Measurements from ENCODE around the gene PALLD.

The PALLD gene

DNA sequence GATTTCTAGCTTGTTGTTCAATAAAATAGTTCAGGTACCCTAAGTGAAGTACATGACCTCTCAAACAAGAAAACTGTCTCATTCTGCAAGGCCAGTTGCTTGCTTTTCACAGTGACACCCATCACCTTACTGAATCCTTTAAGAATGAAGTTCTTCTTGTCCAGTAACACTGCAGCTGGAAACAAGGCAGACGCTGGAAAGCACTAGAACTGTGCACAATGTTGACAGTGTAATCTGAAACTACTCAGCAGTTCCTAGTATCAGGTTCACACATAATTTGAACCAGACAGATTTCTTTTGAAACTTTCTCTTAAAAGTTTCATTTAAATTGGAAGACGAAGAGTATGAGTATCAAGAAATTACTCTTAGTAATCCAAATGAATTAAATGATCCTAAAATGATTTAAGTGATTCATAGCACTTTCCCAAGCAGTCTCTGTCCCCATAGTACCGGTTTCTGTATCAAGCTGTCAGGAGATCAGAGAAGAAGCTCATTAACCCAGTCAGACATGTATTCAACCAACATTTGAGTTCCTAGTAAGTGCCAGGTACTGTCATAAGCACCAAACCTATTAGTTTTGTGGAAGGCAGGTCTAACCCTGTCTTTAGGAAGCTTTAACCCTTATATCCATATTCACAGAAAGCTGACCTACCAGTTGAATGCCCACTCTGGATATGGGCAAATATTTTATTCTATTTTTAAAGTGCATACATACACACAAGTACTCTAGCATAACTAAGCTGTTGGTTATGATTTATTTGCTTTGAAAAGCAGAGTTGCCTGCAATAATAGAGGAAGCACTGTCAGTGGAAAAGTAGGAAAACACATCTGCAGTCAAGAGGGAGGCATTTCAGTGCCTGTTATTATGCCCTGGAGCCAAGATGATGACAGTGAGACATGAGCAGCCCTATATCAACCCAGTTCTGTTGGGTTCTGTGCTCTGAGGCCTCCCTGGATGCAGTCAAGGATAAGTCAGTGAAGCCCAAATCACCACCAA is 63.6 kb downstream of the PALLD start:
- no peak for DNase-seq

DNA sequence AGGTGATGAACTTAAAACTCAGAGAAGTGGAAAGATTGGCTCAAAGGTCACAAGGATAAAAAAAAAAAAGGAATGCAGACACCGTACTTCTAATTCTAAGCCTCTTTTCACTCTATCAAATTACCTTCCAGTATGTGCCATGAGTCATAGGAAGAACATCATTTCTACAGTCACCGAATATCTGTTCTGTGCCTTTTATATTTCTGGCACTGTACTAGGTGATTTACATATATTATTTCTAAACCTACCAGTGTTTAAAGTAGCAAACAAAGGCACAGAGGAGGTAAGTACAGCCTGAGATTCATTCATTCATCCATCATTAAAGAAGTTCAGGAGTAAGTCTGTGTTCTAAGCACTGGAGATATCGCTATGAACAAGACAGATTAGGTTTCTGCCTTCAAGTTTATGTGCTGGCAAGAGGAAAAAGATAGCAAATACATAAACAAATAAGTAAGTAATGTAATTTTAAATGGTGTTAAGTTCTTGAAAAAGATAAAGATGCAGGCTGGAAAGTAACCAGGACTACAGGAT is 65.3 kb downstream of the PALLD start:
- no peak for DNase-seq

DNA sequence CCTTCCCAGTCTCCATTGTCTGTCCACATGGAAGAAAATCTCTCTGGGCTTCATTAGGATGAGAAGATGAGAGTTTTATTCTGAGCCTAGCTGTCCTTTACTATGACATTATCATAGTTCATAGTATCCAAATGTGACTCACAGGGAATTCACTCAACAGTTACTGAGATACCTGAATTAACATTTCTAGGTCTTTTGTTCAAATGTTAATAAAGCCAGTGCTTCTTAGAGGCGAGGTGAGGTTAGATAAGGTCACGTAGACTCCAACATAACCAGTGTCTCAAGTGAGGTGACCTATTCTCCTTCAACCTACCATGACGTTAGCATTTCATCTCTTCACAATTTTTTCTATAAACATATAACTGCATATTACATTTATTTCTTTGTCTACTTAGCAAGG is 67.2 kb downstream of the PALLD start:
- no peak for DNase-seq

DNA sequence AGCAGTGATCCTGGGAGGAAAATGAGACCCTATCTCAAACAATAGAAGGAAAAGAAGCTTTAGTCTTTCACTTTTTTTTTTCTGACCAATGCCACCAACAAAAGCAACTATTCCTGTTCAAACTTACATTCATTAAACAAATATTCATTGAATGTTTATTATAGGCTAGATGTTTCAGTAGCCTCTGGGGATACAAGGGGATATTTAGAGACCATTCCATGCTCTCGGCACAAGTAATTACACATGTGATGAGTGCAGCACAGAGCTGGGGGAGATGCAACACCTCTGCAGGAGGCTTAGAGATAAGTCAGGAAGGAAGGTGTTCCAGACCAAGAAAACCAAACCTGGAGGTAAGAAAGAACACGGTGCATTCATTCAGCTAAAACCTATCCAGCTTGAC is 68.3 kb downstream of the PALLD start:
- DNase-seq, result no peak

DNA sequence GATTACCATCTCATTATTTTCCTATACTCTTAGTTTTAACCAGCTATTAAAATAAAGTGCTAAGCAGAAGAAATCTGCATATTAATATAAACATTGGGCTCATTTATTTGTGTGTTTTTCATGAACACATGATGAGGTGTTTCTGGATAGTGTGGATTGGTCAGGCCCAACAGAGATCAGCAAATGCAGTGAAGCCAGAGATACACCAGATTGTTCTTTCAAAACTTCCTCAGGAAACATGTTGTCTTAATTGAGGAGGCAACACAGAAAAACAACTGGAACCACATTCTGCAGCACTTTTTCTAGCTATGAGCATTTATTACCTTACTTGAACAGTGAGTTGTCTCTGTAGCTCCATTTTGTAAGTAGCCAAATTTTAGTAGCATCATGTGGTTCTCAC is 69.9 kb downstream of the PALLD start:
- DNase-seq, result no peak

DNA sequence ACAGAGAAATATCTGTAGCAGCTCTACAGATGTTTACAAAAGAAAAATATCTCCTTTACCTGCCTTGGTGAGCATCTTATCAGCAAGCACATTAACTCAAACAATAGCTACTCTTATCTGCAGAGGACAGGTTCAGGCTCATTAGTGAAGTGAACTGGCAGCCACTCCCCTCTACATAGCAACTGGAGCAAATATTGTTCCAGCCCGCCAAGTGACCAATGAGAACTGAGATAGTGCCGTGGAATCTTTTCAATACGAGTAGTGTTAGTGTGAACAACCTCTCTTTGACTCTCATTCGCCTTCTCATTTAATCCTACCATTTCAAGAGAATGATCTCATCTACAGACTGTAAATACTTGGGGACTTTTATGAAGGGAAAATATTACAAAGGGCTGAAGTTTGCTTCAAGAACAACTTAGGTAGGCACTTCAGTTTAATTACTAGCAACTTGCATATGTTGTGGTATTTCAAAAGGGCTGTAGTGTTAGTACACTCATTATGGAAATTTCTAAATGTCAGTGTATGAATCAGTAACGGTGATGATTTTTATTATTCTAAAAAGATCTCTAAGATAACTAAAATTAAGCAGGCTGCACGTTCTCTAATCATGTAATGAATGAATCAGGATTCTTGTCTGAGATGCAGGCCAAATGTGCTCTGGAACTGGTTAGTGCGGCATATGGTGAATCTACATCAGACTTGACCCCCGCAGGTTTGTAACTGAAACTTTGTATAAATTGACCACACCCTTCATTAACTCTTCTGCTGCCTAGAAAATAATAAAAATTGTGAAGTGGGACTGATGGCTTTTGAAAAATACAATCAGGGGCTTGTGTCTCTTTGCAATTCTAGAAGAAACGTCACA is 72.4 kb downstream of the PALLD start:
- DNase-seq, result no peak

GRCh38 chr4:168569931-168570276 is 73.1 kb downstream of the PALLD start:
- DNase-seq, result no peak

DNA sequence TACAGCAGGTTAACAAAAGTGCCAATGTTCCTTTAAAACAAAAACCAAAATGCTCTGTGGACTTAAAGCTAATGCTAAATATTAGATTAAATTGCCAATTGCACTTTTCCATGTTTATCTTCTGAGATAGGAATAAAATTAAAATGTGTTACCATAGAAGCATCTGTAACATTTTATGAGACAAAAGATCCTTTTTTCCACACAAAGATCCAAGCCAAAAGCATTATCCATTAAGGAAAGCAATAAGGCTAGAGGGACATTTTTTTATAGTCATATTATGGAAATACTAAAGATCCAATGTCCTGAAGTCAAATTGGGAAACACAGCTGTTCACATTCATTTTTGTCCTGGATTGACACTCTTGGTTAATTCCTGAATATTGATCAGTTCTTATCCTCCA is 73.6 kb downstream of the PALLD start:
- DNase-seq, result no peak

DNA sequence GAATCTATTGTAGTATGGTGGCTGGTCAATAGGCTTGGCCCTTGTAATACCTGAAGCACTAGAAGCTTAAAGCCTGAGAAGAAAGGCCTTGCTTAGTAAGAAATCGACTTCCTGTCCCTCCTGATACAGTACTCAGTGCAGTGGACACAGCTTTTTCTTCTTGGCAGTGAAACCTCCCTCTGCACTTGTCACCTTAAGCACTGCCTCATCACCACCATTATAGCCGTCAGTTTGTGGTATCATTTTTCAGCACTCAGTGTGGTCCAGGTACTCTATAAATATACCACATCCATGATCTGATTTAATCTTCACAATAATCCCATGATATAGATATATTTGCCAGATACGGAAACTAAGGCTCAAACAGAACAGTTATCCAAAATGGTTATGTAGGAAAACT is 75.2 kb downstream of the PALLD start:
- no peak for DNase-seq

- no peak for DNase-seq
Observed at GRCh38 chr4:168573870-168574269, 77.0 kb downstream of the PALLD start.

GRCh38 chr4:168574581-168575295 is 77.9 kb downstream of the PALLD start:
- DNase-seq, result no peak

GRCh38 chr4:168575473-168575872 is 78.6 kb downstream of the PALLD start:
- no peak for DNase-seq

DNA sequence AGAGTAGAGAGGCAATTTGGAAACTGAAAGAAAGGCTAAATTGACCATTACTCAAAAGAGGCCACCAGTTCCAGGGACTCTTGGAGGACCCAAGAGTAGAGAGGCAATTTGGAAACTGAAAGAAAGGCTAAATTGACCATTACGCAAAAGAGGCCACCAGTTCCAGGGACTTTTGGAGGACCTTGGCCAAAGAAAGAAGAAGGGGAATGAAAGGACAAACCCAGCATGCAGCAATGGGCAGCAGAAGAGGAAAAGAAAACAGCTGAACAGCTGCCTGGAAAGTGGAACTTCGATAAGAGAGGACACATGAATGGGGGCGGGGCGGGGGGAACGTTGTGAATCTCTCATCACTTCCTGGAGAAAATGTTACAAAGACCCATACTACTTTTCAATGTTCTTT is 80.8 kb downstream of the PALLD start:
- DNase-seq, result no peak

DNA sequence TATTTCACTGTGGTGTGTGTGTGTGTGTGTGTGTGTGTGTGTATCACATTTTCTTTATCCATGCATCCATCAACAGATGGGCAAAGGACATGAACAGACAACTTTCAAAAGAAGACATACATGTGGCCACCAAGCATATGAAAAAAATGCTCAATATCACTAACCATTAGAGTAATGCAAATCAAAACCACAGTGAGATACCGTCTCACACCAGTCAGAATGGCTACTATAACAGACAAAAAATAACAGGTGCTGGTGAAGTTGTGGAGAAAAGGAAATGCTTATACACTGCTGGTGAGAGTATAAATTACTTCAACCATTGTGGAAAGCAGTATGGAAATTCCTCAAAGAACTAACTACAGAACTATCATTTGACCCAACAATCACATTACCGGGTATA is 83.4 kb downstream of the PALLD start:
- no peak for DNase-seq

GRCh38 chr4:168584321-168584771 is 87.5 kb downstream of the PALLD start:
- DNase-seq, result no peak

GRCh38 chr4:168585168-168586091 is 88.6 kb downstream of the PALLD start:
- no peak for DNase-seq

GRCh38 chr4:168586926-168587325 is 90.1 kb downstream of the PALLD start:
- DNase-seq, result no peak

- no peak for DNase-seq
Observed at GRCh38 chr4:168587411-168588125, 90.7 kb downstream of the PALLD start.

DNA sequence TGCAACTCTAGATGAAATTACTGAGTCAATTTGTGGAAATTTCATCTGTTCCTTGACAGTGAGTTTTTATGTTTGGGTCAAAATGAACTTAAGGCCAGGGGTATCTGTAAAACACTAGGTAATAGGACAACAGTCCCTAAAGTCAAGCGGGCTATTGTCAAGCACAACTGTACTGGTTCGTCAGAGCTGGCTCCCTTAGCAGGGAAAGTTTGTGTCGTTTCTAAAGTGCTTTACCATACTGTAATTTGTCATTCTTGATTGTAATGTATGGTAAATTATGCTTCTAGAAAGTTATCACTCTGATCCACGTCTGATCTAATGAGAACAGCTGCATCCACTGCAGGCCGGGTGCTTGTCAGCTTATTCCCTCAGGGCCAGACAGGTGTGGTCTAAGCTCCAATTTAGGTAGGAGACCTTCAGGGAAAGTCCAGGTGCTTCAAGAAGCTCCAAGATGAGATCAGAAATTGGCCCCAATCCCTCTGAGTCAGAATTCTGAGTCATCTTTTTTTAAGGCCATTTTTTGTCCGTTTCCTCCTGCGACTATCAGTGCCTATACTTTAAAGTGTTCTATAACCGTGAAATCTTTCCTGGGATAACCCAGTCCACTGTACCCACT is 92.2 kb downstream of the PALLD start:
- DNase-seq, result no peak

- no peak for DNase-seq
Observed at GRCh38 chr4:168592676-168593075, 95.8 kb downstream of the PALLD start.

DNA sequence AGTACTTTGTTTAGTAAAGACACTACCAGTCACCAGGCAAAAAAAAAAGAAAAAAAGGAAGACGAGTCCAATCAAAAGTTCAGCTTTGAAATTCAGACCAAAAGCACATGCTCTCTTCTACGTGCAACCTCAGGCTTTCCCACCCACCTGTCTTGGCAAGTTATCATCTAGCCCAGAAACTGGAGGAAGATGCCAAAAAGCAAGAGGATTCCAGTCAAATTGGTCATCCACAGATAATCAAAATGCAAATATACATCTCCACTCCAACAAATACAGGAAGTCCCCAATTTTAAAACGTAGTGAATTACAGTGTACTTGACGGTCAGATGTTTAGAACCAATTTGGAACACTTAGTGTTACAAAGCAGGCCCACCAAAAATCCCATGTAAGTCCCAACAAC is 96.5 kb downstream of the PALLD start:
- no peak for DNase-seq

Measured in stimulated activated CD4-positive, alpha-beta T cell treated with anti-CD3 and anti-CD28 coated beads, Interleukin-12 subunit alpha, Interleukin-12 subunit beta, amount 100 ng/mL, for 4 hours (primary cell).